Measurements from ENCODE around the gene RGS7. TPM values are rescaled to one million over a fixed set of nuclear protein-coding genes. Genes with fewer than 3 reads are reported as not detected.
"Not testable (repeated sequence)": the region's sequence is repeated elsewhere in the genome, so short reads cannot be mapped to it uniquely, and the experiment has no call there.

The RGS7 gene
- total RNA-seq, 2 experiments from 2014 or later: not detected

- no peaks in the 10 kb centered on the region for H3K79me2 ChIP-seq (ENCODE audit: insufficient read depth, low read depth, low read length)
- no TSS peak for BruUV-seq (replicated peaks)
- H3K36me3 ChIP-seq (ENCODE audit: insufficient read depth, low read length): no peaks in the 10 kb centered on the region
- H4K20me1 ChIP-seq (ENCODE audit: insufficient read depth, low read length): no peaks in the 10 kb centered on the region
- ChIA-PET POLR2A (no interaction called here), CTCF (ENCODE audit: unreplicated experiment) (no interaction called here)
- no peak overlapping the region for H3K4me3 ChIP-seq (ENCODE audit: low read depth, low read length, poor library complexity, severe bottlenecking)
- no peaks in the 10 kb centered on the region for H3K4me1 ChIP-seq (ENCODE audit: insufficient read depth, low read length, poor library complexity, severe bottlenecking)
- no peak overlapping the region for H3K4me2 ChIP-seq (ENCODE audit: low read length)
- DNase-seq (ENCODE audit: low spot score): no peak
- H2AFZ ChIP-seq (ENCODE audit: low read length): no peak overlapping the region
- no peaks in the 10 kb centered on the region for H3K9me2 ChIP-seq (ENCODE audit: insufficient read depth, low read length)
- H3K9me3 ChIP-seq (ENCODE audit: low read length): no peaks in the 10 kb centered on the region
- TF ChIP-seq EZH2phosphoT487 (IDR thresholded peaks at IDR 0.05; ENCODE audit: borderline replicate concordance, low read depth, low read length): no peak
- TF ChIP-seq, protein P1, sequence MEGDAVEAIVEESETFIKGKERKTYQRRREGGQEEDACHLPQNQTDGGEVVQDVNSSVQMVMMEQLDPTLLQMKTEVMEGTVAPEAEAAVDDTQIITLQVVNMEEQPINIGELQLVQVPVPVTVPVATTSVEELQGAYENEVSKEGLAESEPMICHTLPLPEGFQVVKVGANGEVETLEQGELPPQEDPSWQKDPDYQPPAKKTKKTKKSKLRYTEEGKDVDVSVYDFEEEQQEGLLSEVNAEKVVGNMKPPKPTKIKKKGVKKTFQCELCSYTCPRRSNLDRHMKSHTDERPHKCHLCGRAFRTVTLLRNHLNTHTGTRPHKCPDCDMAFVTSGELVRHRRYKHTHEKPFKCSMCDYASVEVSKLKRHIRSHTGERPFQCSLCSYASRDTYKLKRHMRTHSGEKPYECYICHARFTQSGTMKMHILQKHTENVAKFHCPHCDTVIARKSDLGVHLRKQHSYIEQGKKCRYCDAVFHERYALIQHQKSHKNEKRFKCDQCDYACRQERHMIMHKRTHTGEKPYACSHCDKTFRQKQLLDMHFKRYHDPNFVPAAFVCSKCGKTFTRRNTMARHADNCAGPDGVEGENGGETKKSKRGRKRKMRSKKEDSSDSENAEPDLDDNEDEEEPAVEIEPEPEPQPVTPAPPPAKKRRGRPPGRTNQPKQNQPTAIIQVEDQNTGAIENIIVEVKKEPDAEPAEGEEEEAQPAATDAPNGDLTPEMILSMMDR (conservative IDR thresholded peaks at IDR 0.05; ENCODE audit: low read length): no peak
- H3K27ac ChIP-seq (ENCODE audit: low read depth, low read length, poor library complexity, severe bottlenecking): no peak overlapping the region
- intact Hi-C loops (cut with micrococcal nuclease; ENCODE audit: unreplicated experiment): no loop called here
Measured at GRCh38 chr1:241221319-241221718, 135.7 kb downstream of the RGS7 start.

DNA sequence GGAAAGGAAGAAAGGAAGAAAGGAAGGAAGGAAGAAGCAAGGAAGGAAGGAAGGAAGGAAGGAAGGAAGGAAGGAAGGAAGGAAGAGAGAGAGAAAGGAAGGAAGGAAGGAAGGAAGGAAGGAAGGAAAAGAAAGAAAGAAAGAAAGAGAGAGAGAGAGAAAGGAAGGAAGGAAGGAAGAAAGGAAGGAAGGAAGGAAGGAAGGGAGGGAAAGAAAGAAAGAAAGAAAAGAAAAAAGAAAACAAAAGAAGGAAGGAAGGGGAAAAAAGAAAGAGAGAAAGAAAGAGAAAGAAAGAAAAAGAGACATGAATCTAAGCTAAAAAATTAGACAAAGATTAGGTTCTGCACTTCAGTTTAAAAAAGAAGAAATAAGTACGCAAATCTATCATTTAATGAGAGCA lies 136.1 kb downstream of the RGS7 start:
- H3K27ac ChIP-seq (ENCODE audit: low read depth, low read length, poor library complexity, severe bottlenecking); DNase-seq (ENCODE audit: low spot score); H2AFZ ChIP-seq (ENCODE audit: low read length); CTCF ChIA-PET (ENCODE audit: unreplicated experiment); POLR2A ChIA-PET; H3K79me2 ChIP-seq (ENCODE audit: insufficient read depth, low read depth, low read length); H3K4me3 ChIP-seq (ENCODE audit: low read depth, low read length, poor library complexity, severe bottlenecking); H4K20me1 ChIP-seq (ENCODE audit: insufficient read depth, low read length); H3K9me2 ChIP-seq (ENCODE audit: insufficient read depth, low read length); BruUV-seq (replicated peaks); H3K4me2 ChIP-seq (ENCODE audit: low read length); H3K4me1 ChIP-seq (ENCODE audit: insufficient read depth, low read length, poor library complexity, severe bottlenecking); H3K36me3 ChIP-seq (ENCODE audit: insufficient read depth, low read length); H3K9me3 ChIP-seq (ENCODE audit: low read length); intact Hi-C loops (cut with micrococcal nuclease; ENCODE audit: unreplicated experiment): not testable (repeated sequence)

DNA sequence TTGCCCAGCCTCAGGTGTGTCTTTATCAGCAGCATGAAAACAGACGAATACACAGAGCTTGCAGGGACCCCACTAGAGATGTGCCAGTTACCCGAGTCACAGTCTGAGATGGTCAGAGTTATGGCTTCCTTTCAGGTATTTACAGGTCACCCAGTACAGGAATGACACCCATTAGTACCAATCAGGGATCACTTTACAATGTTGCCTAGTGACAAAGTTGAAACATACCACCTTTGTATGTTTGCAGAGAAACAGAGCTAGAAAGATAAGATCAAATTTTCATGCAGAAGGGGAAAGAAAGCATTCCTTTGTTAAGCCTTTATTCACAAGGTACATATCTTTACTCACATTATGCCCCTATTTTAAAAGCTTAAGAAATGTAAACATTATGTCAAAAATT lies 137.6 kb downstream of the RGS7 start:
- Histone ChIP-seq H3K9me2 (ENCODE audit: insufficient read depth, low read length) (no peaks in the 10 kb centered on the region), H3K27ac (ENCODE audit: low read depth, low read length, poor library complexity, severe bottlenecking) (no peak overlapping the region), H4K20me1 (ENCODE audit: insufficient read depth, low read length) (no peaks in the 10 kb centered on the region), H3K4me1 (ENCODE audit: insufficient read depth, low read length, poor library complexity, severe bottlenecking) (no peaks in the 10 kb centered on the region), H3K36me3 (ENCODE audit: insufficient read depth, low read length) (no peaks in the 10 kb centered on the region), H3K9me3 (ENCODE audit: low read length) (no peaks in the 10 kb centered on the region), H3K4me3 (ENCODE audit: low read depth, low read length, poor library complexity, severe bottlenecking) (no peak overlapping the region), H3K79me2 (ENCODE audit: insufficient read depth, low read depth, low read length) (no peaks in the 10 kb centered on the region), H3K4me2 (ENCODE audit: low read length) (no peak overlapping the region), H2AFZ (ENCODE audit: low read length) (no peak overlapping the region)
- CTCF ChIA-PET (ENCODE audit: unreplicated experiment): no interaction called here
- TF ChIP-seq, protein P1 (conservative IDR thresholded peaks at IDR 0.05; ENCODE audit: low read length): no peak
- no peak for TF ChIP-seq EZH2phosphoT487 (IDR thresholded peaks at IDR 0.05; ENCODE audit: borderline replicate concordance, low read depth, low read length)
- DNase-seq (ENCODE audit: low spot score): no peak
- BruUV-seq (replicated peaks): no TSS peak
- POLR2A ChIA-PET: no interaction called here
- intact Hi-C loops (cut with micrococcal nuclease; ENCODE audit: unreplicated experiment): no loop called here
